Liver (tissue), 9 donors: ENCODE measurements around the gene CFAP90. TPM values are rescaled to one million over a fixed set of nuclear protein-coding genes. Genes with fewer than 3 reads are reported as not detected.

Source experiments
- DNase-seq: peaks from one replicate; pipeline ENCODE4 v3.0.0-alpha.2; 2017; ENCODE audit warnings: low spot score
- H3K27ac ChIP-seq, 2 donors: one replicate each; pipeline ENCODE4 v1.7.0; 2013; ENCODE audit warnings: inconsistent platforms in 2 of 2, low read length in 2 of 2, control low read depth in 1 of 2, low read depth in 1 of 2, mild to moderate bottlenecking in 1 of 2
- H3K27me3 ChIP-seq, 4 donors: one replicate each; pipeline versions ENCODE4 v1.6.1 to v1.7.0; 2013; ENCODE audit warnings: low read length in 3 of 4, inconsistent platforms in 1 of 4, mild to moderate bottlenecking in 1 of 4, moderate library complexity in 1 of 4; ENCODE audit not compliant: control insufficient read depth in 4 of 4, insufficient read depth in 4 of 4
- H3K36me3 ChIP-seq, 4 donors: one replicate each; pipeline versions ENCODE4 v1.6.1 to v1.7.0; 2013; ENCODE audit warnings: low read length in 3 of 4, mild to moderate bottlenecking in 3 of 4, low read depth in 1 of 4, moderate library complexity in 1 of 4; ENCODE audit not compliant: control insufficient read depth in 4 of 4, insufficient read depth in 3 of 4
- H3K4me1 ChIP-seq, 4 donors: one replicate each; pipeline versions ENCODE4 v1.6.1 to v1.7.0; 2013; ENCODE audit warnings: low read length in 3 of 4, mild to moderate bottlenecking in 3 of 4, moderate library complexity in 1 of 4; ENCODE audit not compliant: control insufficient read depth in 4 of 4, insufficient read depth in 4 of 4
- H3K4me3 ChIP-seq, 3 donors: one replicate each; pipeline versions ENCODE4 v1.6.1 to v1.7.0; 2013; ENCODE audit warnings: low read length in 3 of 3, control low read depth in 1 of 3, low read depth in 1 of 3, mild to moderate bottlenecking in 1 of 3
- H3K9ac ChIP-seq, 2 donors: one replicate each; pipeline ENCODE4 v1.7.0; 2013; ENCODE audit warnings: low read length in 2 of 2, mild to moderate bottlenecking in 2 of 2, moderate library complexity in 2 of 2, control low read depth in 1 of 2, low read depth in 1 of 2
- H3K9me3 ChIP-seq, 4 donors: one replicate each; pipeline versions ENCODE4 v1.6.1 to v1.7.0; 2013; ENCODE audit warnings: low read length in 3 of 4; ENCODE audit not compliant: control insufficient read depth in 4 of 4
- ATF3 ChIP-seq: IDR thresholded peaks from 2 replicates; pipeline ENCODE4 v1.6.1; 2016; ENCODE audit warnings: antibody characterized with exemption
- CTCF ChIP-seq: fragments of 150-350 bp; IDR thresholded peaks from 2 replicates; pipeline ENCODE4 v1.5.1; 2017; ENCODE audit warnings: improper control_type of control experiment, low read depth, low read length; ENCODE audit not compliant: missing input control
- EGR1 ChIP-seq, 2 donors: IDR thresholded peaks; 2 replicates each; pipeline ENCODE4 v1.6.1; 2016 to 2018; ENCODE audit warnings: antibody characterized with exemption in 2 of 2, low read depth in 2 of 2
- FOXA1 ChIP-seq: IDR thresholded peaks from 2 replicates; pipeline ENCODE4 v1.6.1; 2016; ENCODE audit warnings: antibody characterized with exemption
- FOXA2 ChIP-seq: IDR thresholded peaks from 2 replicates; pipeline ENCODE4 v1.6.1; 2016; ENCODE audit warnings: antibody characterized with exemption
- GABPA ChIP-seq, 2 donors: IDR thresholded peaks in 1 of 2; conservative IDR thresholded peaks in 1 of 2; 2 replicates each; pipeline ENCODE4 v1.6.1; 2016; ENCODE audit warnings: antibody characterized with exemption in 2 of 2, mild to moderate bottlenecking in 1 of 2, moderate library complexity in 1 of 2
- HNF4A ChIP-seq, 2 donors: conservative IDR thresholded peaks; 2 replicates each; pipeline ENCODE4 v1.6.1; 2016; ENCODE audit warnings: antibody characterized with exemption in 2 of 2, mild to moderate bottlenecking in 2 of 2
- JUND ChIP-seq, 2 donors: IDR thresholded peaks; 2 replicates each; pipeline ENCODE4 v1.6.1; 2016; ENCODE audit warnings: antibody characterized with exemption in 2 of 2
- MAX ChIP-seq: IDR thresholded peaks from 2 replicates; pipeline ENCODE4 v1.6.1; 2016; ENCODE audit warnings: antibody characterized with exemption
- NR2F2 ChIP-seq: IDR thresholded peaks from 2 replicates; pipeline ENCODE4 v1.6.1; 2016; ENCODE audit warnings: antibody characterized with exemption
- RAD21 ChIP-seq, 2 donors: IDR thresholded peaks; 2 replicates each; pipeline ENCODE4 v1.6.1; 2016; ENCODE audit warnings: antibody characterized with exemption in 2 of 2, mild to moderate bottlenecking in 2 of 2
- REST ChIP-seq: IDR thresholded peaks from 2 replicates; pipeline ENCODE4 v1.6.1; 2016; ENCODE audit warnings: antibody characterized with exemption, mild to moderate bottlenecking
- RXRA ChIP-seq, 2 donors: IDR thresholded peaks; 2 replicates each; pipeline ENCODE4 v1.6.1; 2017 to 2018; ENCODE audit warnings: antibody characterized with exemption in 2 of 2, mild to moderate bottlenecking in 1 of 2
- SP1 ChIP-seq: IDR thresholded peaks from 2 replicates; pipeline ENCODE4 v1.6.1; 2018; ENCODE audit warnings: antibody characterized with exemption, mild to moderate bottlenecking
- TAF1 ChIP-seq: conservative IDR thresholded peaks from 2 replicates; pipeline ENCODE4 v1.6.1; 2016; ENCODE audit warnings: antibody characterized with exemption, mild to moderate bottlenecking
- YY1 ChIP-seq: IDR thresholded peaks from 2 replicates; pipeline ENCODE4 v1.6.1; 2016; ENCODE audit warnings: antibody characterized with exemption, mild to moderate bottlenecking
- WGBS: extraction: QIAGEN DNeasy Blood & Tissue Kit; methylation state at CpG from one replicate; pipeline ENCODE4 v1.1.7; 2013; 5-methylcytosine and 5-hydroxymethylcytosine counted together
- polyA plus RNA-seq, 2 donors: library from polyadenylated mRNA; stranded (reverse) in 1 of 2; unstranded in 1 of 2; fragments of 200-250 nt in 1 of 2; fragments of >200 nt in 1 of 2; fragmentation: Nextera tagmentation in 1 of 2; extraction: Ambion mirVana in 1 of 2; gene quantifications; one replicate each; pipeline versions ENCODE4 v1.2.1 to v1.2.3, GENCODE V29; 2013 to 2015
- total RNA-seq, 2 donors: library from RNA; depleted of rRNA; stranded (reverse); fragments of >200 nt; gene quantifications; one replicate each; pipeline ENCODE4 v1.2.3, GENCODE V29; 2014
- donor health status: healthy.
- donor health status: healthy.
- donor health status: healthy.
- donor health status: healthy.
- donor health status: healthy.

CFAP90 gene
- total and polyA plus RNA-seq, 4 donors = 0.42 to 1.0 (median 0.59) TPM

- Histone ChIP-seq H3K9ac (no peak overlapping the region), H3K9me3 (no peaks in the 10 kb centered on the region), H3K4me3 (no peak overlapping the region), H3K27ac (no peak overlapping the region), H3K36me3 (peaks cover 3 to 20% (median 14%) of the 10 kb centered on the region in 4 donors), H3K4me1 (peaks cover 1 to 40% (median 26%) of the 10 kb centered on the region in 4 donors), H3K27me3 (no peaks in the 10 kb centered on the region)
- WGBS = 79% methylated on average over 9 of the region's 9 CpGs
- DNase-seq = no peak
- no peak for TF ChIP-seq MAX
These were observed 22.3 kb upstream of the CFAP90 start for GRCh38 chr5:7873216-7873615.

- WGBS = 84% methylated on average over 4 of the region's 4 CpGs
- Histone ChIP-seq H3K36me3 (peaks cover 3 to 20% (median 14%) of the 10 kb centered on the region in 4 donors), H3K27me3 (no peaks in the 10 kb centered on the region), H3K9me3 (no peaks in the 10 kb centered on the region), H3K4me1 (peaks cover 1 to 40% (median 24%) of the 10 kb centered on the region in 4 donors), H3K4me3 (no peak overlapping the region), H3K27ac (no peak overlapping the region), H3K9ac (no peak overlapping the region)
- DNase-seq = no peak
- TF ChIP-seq YY1 = no peak
- no peak for TF ChIP-seq MAX
- TF ChIP-seq FOXA2 = no peak
- TF ChIP-seq JUND (IDR thresholded peaks at IDR 0.05) = no peak
- TF ChIP-seq SP1 = no peak
- TF ChIP-seq NR2F2 = no peak
- no peak for TF ChIP-seq CTCF
- no peak for TF ChIP-seq FOXA1
- no peak for TF ChIP-seq TAF1
- TF ChIP-seq EGR1 (IDR thresholded peaks at IDR 0.05; ENCODE audit: low read depth in 2 of 2) = no peak
- no peak for TF ChIP-seq RXRA (IDR thresholded peaks at IDR 0.05)
- no peak for TF ChIP-seq RAD21 (IDR thresholded peaks at IDR 0.05)
- no peak for TF ChIP-seq HNF4A (conservative IDR thresholded peaks at IDR 0.05)
- no peak for TF ChIP-seq ATF3
- no peak for TF ChIP-seq REST
- TF ChIP-seq GABPA (IDR thresholded peaks at IDR 0.05 in 1 of 2, conservative IDR thresholded peaks at IDR 0.05 in 1 of 2) = no peak
These were observed 21.7 kb upstream of the CFAP90 start for GRCh38 chr5:7872517-7873130.
